ENCODE measurements around the gene ZFPL1.

The ZFPL1 gene

DNA sequence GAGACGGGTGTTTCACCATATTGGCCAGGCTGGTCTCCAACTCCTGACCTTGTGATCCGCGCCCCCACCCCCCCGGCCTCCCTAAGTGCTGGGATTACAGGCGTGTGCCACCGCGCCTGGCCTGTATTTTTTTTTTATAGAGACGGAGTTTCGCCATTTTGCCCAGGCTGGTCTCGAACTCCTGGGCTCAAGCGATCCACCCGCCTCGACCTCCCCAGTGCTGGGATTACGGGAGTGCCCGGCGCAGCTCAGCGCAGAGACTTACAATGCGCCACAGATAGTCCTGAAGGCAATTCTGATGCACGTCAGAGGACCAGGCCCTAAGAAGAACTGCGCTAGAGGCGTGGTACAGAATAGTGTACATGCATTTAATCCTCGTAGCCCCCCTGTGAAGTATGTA, 11.4 kb downstream of the ZFPL1 start:
- DNase-seq (ENCODE audit: low read depth in 2 of 2): no peak

DNA sequence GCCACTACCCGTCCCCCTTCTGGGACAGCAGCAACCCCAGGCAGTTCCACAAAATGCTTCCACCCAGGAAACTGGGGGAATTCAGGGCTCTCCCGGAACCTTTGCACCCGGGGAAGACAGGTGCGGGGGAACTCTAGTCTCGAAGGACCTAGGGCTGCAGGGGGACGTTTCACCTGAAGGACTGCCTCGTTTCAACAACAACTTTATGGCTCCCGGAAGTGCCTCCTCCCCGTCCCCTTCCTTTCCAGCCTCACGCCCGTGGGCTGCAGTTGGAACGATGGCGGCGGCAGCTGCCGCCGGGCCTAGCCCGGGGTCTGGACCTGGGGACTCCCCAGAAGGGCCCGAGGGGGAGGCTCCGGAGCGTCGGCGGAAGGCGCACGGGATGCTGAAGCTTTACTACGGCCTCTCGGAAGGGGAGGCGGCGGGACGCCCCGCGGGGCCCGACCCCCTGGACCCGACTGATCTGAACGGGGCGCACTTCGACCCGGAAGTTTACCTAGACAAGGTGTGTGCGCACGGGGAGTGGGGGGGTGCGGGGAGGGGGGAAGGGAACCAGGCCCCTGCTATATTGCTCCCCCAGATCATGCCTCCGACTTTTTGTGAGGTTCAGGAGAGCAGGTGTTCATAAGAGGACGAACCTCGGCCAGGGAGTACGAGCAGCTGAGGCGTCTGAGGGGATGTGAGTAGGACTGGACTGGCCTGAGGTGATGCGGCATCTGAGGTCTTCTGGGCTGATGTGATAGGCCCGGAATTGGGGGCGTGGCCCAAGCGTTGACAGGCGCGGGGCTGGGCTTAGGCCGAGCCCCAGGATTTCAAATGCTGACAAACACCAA, 12.2 kb downstream of the ZFPL1 start, which contains the start of gene VPS51:
Gene VPS51, plus strand, starts transcription at position 241 of the 833 bp plus-strand sequence. Its CDS starts 37 bp downstream, at position 278.
- peak; percentile 70 to 71 for DNase-seq (ENCODE audit: low read depth in 2 of 2)

DNA sequence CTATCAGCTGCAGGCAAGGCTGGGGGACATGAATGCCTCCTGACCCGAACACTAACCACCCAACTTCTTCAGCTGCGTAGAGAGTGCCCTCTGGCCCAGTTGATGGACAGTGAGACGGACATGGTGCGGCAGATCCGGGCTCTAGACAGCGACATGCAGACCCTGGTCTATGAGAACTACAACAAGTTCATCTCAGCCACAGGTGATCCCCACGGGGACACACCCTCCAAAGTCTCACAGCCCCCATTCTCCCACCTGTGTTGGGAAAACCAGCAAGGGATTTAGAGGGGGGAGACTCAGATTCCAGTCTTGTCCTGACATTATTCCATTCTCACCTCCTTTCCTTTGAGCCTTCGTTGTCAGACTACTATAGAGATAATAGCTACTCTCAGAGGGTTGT, 12.9 kb downstream of the ZFPL1 start:
- DNase-seq (ENCODE audit: low read depth in 2 of 2): no peak

DNA sequence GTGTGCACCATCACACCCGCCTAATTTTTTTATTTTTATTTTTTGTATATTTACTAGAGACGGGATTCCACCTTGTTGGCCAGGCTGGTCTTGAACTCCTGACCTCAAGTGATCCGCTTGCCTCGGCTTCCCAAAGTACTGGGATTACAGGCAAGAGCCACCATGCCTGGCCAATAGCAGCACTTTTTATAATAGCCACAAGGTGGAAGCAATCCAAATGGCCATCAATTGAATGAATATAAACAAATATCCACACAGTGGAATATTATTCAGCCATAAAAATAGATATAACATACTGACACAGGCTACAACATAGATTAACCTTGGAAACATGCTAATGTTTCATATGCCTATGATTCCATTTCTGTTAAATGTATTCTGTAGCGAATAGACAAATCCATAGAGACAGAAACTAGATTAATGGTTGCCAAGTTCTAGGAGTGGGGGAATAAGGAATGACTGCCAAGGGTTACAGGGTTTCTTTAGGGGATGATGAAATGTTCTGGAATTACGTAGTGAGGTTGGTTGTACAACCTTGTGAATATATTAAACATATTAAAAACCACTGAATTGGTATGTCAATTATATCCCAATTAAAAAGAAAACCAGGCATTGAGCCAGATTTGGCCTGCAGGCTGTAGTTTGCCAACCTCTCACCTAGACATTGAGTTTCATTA, 16.8 kb downstream of the ZFPL1 start:
- DNase-seq (ENCODE audit: low read depth in 2 of 2): no peak

DNA sequence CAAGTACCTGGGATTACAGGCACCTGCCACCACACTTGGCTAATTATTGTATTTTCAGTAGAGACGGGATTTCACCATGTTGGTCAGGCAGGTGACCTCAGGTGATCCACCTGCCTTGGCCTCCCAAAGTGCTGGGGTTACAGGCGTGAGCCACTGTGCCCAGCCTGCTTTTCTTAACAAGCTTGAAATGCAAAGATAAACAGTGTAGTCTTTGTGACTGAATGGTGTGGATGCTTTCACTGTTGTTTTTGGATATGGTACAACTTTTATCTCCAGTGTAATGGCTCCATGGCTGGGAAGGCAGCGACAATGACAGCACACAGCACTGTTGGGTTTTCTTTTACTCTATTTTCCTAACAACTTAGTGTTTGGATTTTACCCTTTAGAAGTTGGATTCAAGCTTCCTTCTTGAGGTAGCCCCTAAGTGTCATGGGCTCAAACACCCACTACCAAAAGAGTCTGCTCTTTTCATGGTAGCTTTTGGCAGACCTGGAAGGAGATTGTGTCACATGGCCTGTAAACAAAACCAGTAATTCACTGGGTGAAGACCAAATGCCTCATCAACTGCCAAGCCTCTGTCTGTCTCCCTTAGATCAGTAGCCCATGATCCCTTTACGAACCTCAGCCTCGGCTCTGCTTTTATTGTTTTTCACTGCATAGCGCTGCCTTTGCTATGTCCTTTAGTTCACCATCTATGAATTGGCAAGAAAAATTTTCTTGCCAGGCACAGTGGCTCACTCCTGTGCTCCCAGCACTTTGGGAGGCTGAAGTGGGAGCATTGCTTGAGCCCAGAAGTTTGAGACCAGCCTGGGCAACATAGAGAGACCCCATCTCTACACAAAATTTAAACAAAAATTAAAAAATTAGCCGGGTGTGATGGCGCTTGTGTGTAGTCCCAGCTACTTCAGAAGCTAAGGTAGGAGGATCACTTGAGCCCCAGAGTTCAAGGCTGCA, 18.4 kb downstream of the ZFPL1 start:
- no peak for DNase-seq (ENCODE audit: low read depth in 2 of 2)

DNA sequence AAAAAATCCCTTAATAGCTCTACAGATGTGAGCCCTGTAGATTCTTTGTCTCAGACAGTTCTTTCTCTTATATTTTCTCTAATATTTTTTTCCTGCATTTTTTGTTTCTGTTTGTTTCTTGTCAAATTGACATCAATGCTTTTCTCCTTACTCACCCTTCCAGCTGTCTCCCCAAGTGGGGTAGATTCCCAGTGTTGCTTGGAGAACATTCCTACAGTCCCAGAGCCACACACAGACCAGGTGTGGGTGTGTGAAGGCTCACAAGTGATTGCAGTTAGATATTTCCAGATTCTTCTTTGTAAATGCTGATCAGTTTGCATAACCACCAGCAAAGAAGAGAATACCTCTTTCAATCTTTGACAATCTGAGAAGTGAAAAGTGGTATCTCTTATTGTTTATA, 19.5 kb downstream of the ZFPL1 start:
- DNase-seq (ENCODE audit: low read depth in 2 of 2): no peak

DNA sequence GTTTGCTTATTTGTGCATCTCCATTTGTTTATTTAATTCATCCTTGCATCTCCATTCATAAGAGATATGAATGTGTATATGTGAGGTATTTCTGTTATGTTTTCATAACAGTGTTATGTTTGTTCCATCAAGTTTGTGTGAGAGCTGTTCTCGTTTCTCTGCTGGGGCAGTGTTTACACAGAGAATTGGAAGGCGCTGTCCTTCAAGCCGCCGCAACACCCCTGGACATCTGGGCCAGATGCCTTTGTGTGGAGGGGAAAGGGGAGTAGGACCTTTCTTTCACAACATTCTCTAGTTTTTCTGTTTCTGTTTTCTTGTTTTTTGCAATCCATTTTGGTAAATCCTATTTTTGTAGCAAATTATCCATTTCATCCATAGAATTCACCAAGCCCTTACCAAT, 20.6 kb downstream of the ZFPL1 start:
- no peak for DNase-seq (ENCODE audit: low read depth in 2 of 2)

DNA sequence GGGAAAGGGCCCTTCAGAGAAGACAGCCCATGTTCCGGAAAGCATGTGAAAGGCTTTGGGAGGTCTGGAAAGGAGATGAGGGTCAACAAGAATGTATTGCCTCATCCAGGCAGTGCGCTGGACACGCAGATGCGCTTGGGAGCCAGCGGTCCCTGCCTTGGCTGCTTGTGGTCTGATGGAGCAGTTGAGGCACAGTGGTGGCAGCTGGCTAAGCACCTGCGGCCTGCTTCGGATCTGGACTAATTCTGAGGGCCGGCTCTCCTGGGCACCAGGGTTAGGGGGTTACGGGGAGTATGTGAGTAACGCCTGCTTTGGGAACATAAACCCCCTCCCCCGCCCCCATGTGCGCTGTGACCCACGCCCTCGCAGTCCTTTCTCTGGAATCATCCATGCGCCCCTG, 23.1 kb downstream of the ZFPL1 start:
- DNase-seq (ENCODE audit: low read depth in 2 of 2): no peak

DNA sequence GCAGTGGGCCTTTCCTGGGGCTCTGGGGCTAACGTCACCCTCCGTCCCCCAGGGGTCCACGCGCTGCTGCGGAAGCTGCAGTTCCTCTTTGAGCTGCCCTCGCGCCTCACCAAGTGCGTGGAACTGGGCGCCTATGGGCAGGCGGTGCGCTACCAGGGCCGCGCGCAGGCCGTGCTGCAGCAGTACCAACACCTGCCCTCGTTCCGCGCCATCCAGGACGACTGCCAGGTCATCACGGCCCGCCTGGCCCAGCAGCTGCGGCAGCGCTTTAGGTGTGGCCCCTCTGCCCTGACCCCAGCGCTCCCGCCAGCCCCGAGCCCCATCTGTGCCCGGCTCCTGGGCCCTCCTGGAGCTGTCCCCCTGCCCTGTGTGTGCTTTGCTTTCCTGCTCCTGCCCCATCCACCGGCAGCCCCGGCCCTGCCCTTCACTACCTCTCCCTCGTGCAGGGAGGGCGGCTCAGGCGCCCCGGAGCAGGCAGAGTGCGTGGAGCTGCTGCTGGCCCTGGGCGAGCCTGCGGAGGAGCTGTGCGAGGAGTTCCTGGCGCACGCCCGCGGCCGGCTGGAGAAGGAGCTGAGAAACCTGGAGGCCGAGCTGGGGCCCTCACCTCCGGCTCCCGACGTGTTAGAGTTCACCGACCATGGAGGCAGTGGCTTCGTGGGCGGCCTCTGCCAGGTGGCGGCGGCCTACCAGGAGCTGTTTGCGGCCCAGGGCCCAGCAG, 23.9 kb downstream of the ZFPL1 start:
- DNase-seq (ENCODE audit: low read depth in 2 of 2): no peak

DNA sequence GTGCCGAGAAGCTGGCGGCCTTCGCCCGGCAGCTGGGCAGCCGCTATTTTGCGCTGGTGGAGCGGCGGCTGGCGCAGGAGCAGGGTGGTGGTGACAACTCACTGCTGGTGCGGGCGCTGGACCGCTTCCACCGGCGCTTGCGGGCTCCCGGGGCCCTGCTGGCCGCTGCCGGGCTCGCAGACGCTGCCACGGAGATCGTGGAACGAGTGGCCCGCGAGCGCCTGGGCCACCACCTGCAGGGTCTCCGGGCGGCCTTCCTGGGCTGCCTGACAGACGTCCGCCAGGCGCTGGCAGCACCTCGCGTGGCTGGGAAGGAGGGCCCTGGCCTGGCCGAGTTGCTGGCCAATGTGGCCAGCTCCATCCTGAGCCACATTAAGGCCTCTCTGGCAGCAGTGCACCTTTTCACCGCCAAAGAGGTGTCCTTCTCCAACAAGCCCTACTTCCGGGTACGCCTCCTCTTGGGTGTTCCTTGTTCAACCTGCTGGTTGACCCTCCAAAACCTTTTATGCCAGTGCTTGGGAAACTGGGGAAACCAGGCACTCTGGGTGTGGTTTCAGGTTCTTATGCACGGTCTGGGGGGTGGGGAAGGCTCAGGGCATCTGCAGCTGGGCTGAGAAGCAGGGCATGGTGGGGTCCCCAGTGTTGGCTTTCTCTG, 24.6 kb downstream of the ZFPL1 start:
- DNase-seq (ENCODE audit: low read depth in 2 of 2): no peak

DNA sequence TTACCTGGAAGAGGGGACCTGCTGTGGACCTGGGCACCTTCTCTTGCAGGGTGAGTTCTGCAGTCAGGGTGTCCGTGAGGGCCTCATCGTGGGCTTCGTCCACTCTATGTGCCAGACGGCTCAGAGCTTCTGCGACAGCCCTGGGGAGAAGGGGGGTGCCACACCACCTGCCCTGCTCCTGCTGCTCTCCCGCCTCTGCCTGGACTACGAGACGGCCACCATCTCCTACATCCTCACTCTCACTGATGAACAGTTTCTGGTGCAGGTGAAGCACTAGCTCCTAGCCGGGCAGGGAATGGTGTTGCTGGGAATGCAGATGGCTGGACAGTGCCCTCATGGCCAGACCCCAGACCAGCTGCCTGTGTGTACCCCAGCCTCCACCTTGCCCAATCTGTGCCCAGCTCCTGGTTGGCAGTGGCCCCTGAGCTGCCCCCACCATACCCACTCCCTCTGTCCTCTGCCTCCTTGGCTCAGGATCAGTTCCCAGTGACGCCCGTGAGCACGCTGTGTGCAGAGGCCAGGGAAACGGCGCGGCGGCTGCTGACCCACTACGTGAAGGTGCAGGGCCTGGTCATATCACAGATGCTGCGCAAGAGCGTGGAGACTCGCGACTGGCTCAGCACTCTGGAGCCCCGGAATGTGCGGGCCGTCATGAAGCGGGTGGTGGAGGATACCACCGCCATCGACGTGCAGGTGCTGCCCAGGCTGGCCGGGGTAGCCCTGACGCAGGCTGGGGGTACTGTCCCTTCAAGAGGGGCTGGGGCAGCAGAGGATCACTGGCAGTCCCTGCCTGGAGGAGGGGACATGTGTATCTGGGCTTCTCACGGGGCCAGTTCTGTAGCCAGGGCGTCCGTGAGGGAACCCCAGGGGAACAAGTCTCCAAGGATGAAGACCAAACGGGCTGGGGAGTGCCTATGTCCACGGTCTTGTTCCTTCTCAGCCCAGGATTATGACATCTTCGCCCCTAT, 25.5 kb downstream of the ZFPL1 start:
- DNase-seq (ENCODE audit: low read depth in 2 of 2): no peak

DNA sequence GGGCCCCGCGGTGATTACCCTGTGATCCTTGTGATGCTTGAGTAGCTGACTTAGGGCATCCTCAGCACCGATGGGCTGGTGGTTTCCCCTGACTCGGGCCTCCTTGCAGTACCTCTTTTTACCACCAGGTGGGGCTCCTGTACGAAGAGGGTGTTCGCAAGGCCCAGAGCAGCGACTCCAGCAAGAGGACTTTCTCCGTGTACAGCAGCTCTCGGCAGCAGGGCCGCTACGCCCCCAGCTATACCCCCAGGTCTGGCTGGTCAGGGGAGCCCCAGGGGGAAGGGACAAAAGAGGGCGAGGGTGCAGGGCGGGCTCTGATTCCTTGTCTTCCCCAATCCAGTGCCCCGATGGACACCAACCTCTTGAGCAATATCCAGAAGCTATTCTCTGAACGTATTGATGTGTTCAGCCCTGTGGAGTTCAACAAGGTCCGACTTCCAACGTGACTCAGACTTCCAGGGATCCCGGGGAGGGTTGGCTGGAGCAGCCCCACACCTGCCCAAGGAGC, 26.4 kb downstream of the ZFPL1 start:
- DNase-seq (ENCODE audit: low read depth in 2 of 2): peak; percentile 98

DNA sequence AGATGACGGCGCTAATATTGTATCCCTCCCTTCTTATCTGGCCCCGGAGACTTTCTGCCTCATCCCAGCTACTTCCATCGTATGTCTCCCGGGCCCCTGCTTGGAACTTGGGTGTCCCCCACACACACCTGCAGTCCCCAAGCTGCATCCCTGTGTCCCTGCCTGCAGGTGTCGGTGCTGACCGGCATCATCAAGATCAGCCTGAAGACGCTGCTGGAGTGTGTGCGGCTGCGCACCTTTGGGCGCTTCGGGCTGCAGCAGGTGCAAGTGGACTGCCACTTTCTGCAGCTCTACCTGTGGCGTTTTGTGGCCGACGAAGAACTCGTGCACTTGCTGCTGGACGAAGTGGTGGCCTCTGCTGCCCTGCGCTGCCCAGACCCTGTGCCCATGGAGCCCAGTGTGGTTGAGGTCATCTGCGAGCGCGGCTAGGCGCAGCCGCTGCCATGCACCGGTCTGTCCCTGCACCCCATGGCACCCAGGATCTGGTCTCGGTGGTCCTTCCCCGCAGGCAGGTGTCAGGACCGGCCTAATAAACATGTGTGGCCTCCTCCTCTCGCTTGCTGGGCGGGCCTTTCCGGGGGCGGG, 27.2 kb downstream of the ZFPL1 start:
- no peak for DNase-seq (ENCODE audit: low read depth in 2 of 2)

DNA sequence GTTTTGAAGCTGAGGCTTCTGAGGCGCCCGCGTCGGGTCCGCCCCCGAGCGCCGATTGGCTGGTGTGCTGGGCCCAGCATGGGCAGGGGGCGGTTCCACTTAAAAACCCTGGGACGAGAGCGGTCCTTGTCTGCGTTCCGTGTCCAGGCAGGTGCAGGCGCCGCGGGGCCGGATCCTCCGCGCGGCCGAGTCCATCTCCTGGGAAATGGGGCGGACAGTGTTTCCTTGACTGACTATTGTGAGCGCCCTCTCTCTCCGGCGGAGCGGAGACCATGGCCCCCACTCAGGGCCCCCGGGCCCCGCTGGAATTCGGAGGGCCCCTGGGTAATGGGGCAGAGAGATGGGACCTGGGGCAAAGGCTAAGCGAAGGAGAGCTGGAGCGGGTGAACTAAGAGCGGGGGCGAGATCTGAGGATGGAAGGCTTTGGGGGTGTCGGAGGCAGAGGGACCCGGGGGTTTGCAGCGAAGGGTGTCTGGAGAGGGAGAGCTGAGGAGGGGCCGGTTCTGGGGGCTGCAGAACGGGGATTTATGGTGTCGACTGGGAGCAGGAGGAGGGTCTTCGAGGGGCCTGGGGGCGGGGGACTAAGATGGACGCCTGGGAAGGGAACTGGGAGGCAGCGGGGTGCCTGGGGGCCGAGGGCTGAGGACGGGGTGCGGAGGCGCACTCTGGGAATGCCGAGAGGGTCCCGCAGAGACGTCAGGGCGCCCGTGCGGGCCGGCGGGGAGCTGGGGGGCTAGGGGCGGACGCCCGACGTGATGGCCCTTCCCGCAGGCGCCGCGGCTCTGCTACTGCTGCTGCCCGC, 27.9 kb downstream of the ZFPL1 start, which contains the start of gene TM7SF2:
Gene TM7SF2, plus strand, starts transcription at position 129 of the 802 bp plus-strand sequence. Its CDS starts 144 bp downstream, at position 273.
- peak; percentile 90 to 93 for DNase-seq (ENCODE audit: low read depth in 2 of 2)

DNA sequence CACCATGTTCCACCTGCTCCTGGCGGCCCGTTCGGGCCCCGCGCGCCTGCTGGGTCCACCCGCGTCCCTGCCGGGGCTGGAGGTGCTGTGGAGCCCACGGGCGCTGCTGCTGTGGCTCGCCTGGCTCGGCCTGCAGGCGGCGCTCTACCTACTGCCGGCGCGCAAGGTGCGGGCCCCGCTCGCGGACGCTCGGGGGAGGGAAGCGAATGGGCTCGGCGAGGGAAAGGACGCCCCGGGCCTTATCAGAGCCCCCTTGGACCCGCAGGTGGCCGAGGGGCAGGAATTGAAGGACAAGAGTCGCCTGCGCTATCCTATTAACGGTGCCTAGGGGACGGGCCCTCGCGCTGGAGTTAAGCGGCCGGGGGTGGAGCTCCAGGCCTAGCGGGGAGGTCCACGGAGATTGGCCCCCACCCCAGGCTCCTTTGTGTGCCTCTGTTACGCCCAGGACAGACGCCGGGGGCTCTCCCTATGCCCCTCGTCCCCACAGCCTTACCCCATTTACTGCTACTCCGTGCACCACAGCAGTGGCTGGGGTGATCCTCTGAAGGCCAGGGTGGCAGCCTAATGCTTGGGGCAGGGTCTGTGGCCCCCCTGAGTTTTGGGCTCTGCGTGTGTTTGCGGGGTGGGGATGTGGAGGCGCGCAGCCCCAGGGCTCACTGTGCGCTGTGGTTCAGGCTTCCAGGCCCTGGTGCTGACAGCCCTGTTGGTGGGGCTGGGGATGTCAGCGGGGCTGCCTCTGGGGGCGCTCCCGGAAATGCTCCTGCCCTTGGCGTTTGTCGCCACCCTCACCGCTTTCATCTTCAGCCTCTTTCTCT, 28.7 kb downstream of the ZFPL1 start:
- peak; percentile 61 to 66 for DNase-seq (ENCODE audit: low read depth in 2 of 2)

DNA sequence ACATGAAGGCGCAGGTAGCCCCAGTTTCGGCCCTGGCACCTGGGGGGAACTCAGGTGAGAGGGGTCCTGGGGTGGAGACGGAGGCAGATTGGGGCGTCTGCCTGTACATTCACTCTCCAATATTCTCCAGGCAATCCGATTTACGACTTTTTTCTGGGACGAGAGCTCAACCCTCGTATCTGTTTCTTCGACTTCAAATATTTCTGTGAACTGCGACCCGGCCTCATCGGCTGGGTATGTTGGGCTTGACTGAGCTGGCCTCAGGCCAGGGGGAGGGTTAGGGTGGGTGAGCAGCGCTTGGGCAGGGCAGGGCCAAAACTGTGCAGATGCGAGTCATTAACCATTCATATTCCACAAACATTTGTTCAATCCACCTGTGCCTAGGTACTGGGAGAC, 29.3 kb downstream of the ZFPL1 start:
- DNase-seq (ENCODE audit: low read depth in 2 of 2): no peak

DNA sequence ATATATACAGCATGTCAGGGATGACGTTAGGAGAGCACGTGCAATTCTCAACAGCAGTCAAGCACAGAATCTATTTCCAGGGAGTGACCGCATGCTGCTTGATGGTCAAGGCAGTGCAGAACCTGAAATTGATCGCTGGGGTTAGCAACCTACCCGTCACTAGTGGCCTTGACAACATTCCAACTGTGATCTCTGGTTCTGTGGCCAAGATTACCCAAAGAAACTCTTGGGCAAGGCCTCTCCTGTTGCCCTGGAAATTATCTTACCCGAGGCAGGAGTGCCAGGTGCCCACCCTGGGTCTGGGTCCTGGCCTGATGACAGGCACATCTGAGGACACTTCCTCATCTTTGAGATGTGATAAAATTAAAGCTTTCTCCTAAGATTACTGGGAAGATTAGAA, 29.8 kb downstream of the ZFPL1 start:
- DNase-seq (ENCODE audit: low read depth in 2 of 2): no peak
